Measurements from ENCODE around the gene PHF20. TPM values are rescaled to one million over a fixed set of nuclear protein-coding genes. Genes with fewer than 3 reads are reported as not detected.
A peak's percentile ranks its signal among the peaks of the same experiment; 100 is the strongest.
"Not testable (repeated sequence)": the region's sequence is repeated elsewhere in the genome, so short reads cannot be mapped to it uniquely, and the experiment has no call there.

The PHF20 gene
- total RNA-seq, 6 experiments from 2014 or later: 31.5 to 40.9 (median 36.2) TPM

DNA sequence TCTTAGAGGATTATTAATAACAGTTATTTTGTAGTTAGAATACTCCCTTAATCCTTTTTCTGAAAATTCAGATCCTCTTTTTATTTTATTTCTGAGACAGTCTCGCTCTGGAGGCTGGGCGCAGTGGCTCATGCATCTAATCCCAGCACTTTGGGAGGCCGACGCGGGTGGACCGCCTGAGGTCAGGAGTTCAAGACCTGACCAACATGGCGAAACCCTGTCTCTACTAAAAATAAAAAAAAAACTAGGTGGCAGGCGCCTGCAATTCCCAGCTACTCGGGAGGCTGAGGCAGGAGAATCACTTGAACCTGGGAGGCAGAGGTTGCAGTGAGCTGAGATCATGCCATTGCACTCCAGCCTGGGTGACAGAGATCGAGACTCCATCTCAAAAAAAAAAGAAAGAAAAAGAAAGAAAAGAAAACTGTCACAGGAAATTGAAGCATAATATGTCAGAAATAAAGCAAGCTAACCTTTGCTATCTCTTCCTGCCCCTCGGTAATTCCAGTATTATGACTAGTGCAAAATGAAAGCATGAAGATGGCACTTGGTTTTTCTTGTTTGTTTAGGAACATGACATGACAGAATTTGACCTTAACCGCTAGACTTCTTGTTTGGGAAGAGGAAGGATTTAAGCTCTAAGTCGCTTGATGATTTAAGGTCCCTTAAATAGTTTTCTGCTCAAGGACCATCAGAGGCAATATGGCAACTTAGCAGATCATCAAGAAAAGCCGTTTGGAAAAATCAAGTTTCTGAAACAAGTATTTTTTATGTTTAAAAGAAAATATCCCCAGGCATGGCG lies 27.9 kb upstream of the PHF20 start:
- DNase-seq: no peak
- Mint-ChIP-seq H3K27ac (peak overlapping the region; percentile 99), H3K4me3 (peak overlapping the region; percentile 97), H3K4me1 (ENCODE audit: low read depth) (peaks cover 41% of the 10 kb centered on the region), H3K9me3 (peaks cover 5% of the 10 kb centered on the region), H3K27me3 (ENCODE audit: insufficient read depth) (peaks cover 15% of the 10 kb centered on the region), H3K36me3 (ENCODE audit: low read depth) (peaks cover 31% of the 10 kb centered on the region)
- TF ChIP-seq, protein P1, sequence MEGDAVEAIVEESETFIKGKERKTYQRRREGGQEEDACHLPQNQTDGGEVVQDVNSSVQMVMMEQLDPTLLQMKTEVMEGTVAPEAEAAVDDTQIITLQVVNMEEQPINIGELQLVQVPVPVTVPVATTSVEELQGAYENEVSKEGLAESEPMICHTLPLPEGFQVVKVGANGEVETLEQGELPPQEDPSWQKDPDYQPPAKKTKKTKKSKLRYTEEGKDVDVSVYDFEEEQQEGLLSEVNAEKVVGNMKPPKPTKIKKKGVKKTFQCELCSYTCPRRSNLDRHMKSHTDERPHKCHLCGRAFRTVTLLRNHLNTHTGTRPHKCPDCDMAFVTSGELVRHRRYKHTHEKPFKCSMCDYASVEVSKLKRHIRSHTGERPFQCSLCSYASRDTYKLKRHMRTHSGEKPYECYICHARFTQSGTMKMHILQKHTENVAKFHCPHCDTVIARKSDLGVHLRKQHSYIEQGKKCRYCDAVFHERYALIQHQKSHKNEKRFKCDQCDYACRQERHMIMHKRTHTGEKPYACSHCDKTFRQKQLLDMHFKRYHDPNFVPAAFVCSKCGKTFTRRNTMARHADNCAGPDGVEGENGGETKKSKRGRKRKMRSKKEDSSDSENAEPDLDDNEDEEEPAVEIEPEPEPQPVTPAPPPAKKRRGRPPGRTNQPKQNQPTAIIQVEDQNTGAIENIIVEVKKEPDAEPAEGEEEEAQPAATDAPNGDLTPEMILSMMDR (IDR thresholded peaks at IDR 0.05): no peak

DNA sequence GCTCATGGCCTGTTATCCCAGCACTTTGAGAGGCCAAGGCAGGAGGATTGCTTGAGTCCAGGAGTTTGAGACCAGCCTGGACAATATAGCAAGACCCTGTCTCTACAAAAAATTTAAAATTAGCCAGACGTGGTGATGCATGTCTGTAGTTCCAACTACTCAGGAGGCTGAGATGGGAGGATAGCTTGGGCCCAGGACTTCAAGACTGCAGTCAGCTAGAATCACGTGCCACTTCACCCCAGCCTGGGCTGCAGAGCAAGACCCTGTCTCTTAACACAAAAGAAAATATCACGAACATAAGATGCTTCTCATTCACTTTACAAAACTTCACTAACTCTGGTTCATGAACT lies 27.3 kb upstream of the PHF20 start:
- Mint-ChIP-seq H3K36me3 (ENCODE audit: low read depth) (peaks cover 27% of the 10 kb centered on the region), H3K4me1 (ENCODE audit: low read depth) (peaks cover 37% of the 10 kb centered on the region), H3K27ac (peak overlapping the region; percentile 99; the same call in 1 of the 2 replicates), H3K27me3 (ENCODE audit: insufficient read depth) (peaks cover 15% of the 10 kb centered on the region)
- DNase-seq, H3K4me3 Mint-ChIP-seq, H3K9me3 Mint-ChIP-seq: not testable (repeated sequence)

DNA sequence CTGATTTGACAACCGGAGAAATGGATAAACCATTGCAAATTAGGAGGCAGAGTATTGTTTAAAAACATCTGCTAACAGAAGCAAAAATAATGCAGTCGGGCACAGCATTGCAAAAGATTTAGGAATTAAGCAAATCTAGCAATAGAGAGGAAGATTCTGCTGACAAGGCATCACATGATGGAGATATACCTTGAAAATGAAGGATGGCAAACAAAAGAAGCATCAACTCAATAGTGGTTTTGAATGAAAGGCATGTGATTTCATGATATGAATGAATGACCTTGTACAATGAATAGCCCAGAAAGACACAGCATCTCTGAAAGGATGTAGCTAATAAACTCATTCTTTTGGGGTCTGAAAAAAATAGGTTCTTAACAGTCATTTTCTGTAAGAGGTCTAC lies 21.2 kb upstream of the PHF20 start:
- no peak for DNase-seq
- H3K4me3 Mint-ChIP-seq: no peak overlapping the region
- TF ChIP-seq, protein P1 (IDR thresholded peaks at IDR 0.05): no peak
- no peaks in the 10 kb centered on the region for H3K36me3 Mint-ChIP-seq (ENCODE audit: low read depth)
- H3K9me3 Mint-ChIP-seq: no peaks in the 10 kb centered on the region
- no peak overlapping the region for H3K27ac Mint-ChIP-seq
- H3K27me3 Mint-ChIP-seq (ENCODE audit: insufficient read depth): peaks cover 17% of the 10 kb centered on the region
- H3K4me1 Mint-ChIP-seq (ENCODE audit: low read depth): peaks cover 8% of the 10 kb centered on the region

DNA sequence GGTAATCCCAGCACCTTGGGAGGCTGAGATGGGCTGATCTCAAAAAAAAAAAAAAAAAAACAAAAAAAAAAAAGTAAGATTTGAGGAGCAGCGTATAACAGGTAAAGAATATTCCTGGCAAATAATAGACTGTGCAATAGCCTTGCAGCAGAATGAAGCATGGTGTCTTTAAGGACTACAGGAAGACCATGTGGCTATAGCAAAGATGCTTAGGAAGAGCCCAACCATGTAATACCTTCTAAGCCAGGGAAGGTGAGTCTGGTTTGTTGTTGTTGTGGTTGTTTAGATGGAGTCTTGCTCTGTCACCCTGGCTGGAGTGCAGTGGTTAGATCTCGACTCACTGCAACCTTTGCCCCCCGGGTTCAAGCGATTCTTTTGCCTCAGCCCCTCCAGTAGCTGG lies 15.4 kb upstream of the PHF20 start:
- no peaks in the 10 kb centered on the region for H3K9me3 Mint-ChIP-seq

DNA sequence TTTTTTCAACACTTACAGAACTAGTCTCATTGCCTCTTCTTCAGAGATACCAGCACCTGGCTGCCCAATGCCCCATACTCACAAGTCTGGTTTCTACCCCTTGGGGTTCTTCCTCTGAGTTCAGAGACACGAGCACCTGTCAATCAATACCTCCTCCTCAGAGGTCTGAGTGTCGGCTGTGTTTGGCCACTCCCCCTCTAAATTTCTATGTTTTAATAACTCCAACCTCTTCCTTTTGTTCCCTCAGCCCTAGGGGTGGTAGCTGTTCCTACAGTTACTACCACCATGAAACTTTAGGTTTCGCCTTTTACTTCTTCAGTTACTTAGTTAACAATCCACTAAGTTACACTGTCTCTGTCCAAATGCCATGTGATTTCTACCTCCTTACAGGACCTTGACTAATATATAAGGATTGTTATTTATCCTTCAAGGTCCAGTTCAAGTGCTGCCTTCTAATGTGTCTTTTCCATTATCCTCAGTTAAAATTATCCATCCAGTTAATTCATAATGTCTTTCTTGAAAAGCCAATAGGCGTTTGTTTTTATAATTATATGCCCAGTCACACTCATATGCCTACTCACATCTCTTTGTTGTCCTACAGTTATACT lies 14.6 kb upstream of the PHF20 start:
- peak overlapping the region; percentile 89 for H3K27ac Mint-ChIP-seq
- TF ChIP-seq, protein P1 (IDR thresholded peaks at IDR 0.05): no peak; the same call in 1 of the 2 replicates
- no peaks in the 10 kb centered on the region for H3K36me3 Mint-ChIP-seq (ENCODE audit: low read depth)
- H3K4me3 Mint-ChIP-seq: peak overlapping the region; percentile 82
- no peaks in the 10 kb centered on the region for H3K9me3 Mint-ChIP-seq
- no peak for DNase-seq
- peaks cover 18% of the 10 kb centered on the region for H3K4me1 Mint-ChIP-seq (ENCODE audit: low read depth)
- H3K27me3 Mint-ChIP-seq (ENCODE audit: insufficient read depth): peaks cover 13% of the 10 kb centered on the region; the same call in 1 of the 2 replicates

More for the DNA sequence above, 15.4 kb upstream of the PHF20 start:
- Mint-ChIP-seq H3K4me3 (no peak overlapping the region), H3K27ac (no peak overlapping the region), H3K36me3 (ENCODE audit: low read depth) (no peaks in the 10 kb centered on the region), H3K4me1 (ENCODE audit: low read depth) (peaks cover 18% of the 10 kb centered on the region), H3K27me3 (ENCODE audit: insufficient read depth) (peaks cover 7% of the 10 kb centered on the region)
- no peak for DNase-seq
- TF ChIP-seq, protein P1 (IDR thresholded peaks at IDR 0.05): no peak

DNA sequence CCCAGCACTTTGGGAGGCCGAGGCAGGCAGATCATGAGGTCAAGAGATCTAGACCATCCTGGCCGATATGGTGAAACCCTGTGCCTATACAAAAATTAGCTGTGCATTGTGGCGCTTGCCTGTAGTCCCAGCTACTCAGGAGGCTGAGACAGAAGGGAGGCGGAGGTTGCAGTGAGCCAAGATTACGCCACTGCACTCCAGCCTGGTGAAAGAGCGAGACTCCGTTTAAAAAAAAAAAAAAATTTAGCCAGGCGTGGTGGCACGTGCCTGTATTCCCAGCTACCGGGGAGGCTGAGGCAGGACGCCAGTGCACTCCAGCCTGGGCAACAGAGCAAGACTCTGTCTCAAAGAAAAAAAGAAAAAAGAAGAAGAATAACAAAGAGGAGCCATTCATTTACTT lies 10.3 kb upstream of the PHF20 start:
- not testable (repeated sequence) for H3K9me3 Mint-ChIP-seq; H3K27ac Mint-ChIP-seq; H3K4me3 Mint-ChIP-seq; DNase-seq; H3K27me3 Mint-ChIP-seq (ENCODE audit: insufficient read depth); H3K36me3 Mint-ChIP-seq (ENCODE audit: low read depth)
- H3K4me1 Mint-ChIP-seq (ENCODE audit: low read depth): peaks cover 24% of the 10 kb centered on the region
